Type B pancreatic cell (in vitro differentiated cells): ENCODE data around the gene SLC16A4. TPM values are rescaled to one million over a fixed set of nuclear protein-coding genes. Genes with fewer than 3 reads are reported as not detected.

ENCODE experiments used
- DNase-seq: peaks from one replicate; pipeline ENCODE4 v3.0.0; 2021; ENCODE audit warnings: mixed read lengths; ENCODE audit not compliant: unreplicated experiment; ENCODE audit errors: extremely low spot score
- H3K27ac Mint-ChIP-seq: 2 replicates; pipeline ENCODE4 v1.8.0; 2021; ENCODE audit warnings: mild to moderate bottlenecking, mixed read lengths
- H3K27me3 Mint-ChIP-seq: 2 replicates; pipeline ENCODE4 v1.8.0; 2021; ENCODE audit warnings: mixed read lengths
- H3K36me3 Mint-ChIP-seq: 2 replicates; pipeline ENCODE4 v1.8.0; 2021; ENCODE audit warnings: mixed read lengths
- H3K4me1 Mint-ChIP-seq: one replicate; pipeline ENCODE4 v1.8.0; 2021; ENCODE audit warnings: mixed read lengths; ENCODE audit not compliant: unreplicated experiment
- H3K4me3 Mint-ChIP-seq: 2 replicates; pipeline ENCODE4 v1.8.0; 2021; ENCODE audit warnings: mild to moderate bottlenecking, mixed read lengths
- H3K9me3 Mint-ChIP-seq: 2 replicates; pipeline ENCODE4 v1.8.0; 2021; ENCODE audit warnings: mixed read lengths
- total RNA-seq: library from RNA; stranded (reverse); gene quantifications from 2 replicates; pipeline ENCODE4 v1.2.1, GENCODE V29; 2021; ENCODE audit warnings: low replicate concordance
- TF ChIP-seq, protein P1 (sequence below): fragments of 200-600 bp; sonication (generic); conservative IDR thresholded peaks from 2 replicates; pipeline ENCODE4 v1.5.0; 2021; ENCODE audit warnings: antibody characterized with exemption, mild to moderate bottlenecking

The SLC16A4 gene
- total RNA-seq, 1 donor from 2014 or later, result 2.0 TPM

DNA sequence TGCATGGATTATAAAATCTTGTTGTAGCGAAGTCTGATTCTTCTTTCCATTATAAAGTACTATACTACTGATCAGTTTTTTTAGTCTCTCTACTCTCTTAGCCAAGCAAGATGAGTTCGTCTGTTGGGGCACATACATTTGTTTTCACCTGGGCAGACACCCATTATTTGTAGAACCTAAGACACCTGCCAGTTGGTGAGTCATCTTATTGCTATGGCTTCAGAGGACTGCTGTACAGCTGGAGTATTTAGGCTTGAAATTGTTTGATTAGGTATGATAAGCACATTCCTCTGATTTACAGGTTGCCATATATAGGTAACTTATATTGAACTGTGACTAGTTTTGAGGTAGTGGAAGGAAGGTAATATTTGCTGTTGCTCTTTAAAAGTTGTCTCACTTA lies 34.4 kb downstream of the SLC16A4 start:
- H3K9me3 Mint-ChIP-seq, result no peaks in the 10 kb centered on the region
- no peak overlapping the region for H3K4me3 Mint-ChIP-seq
- H3K4me1 Mint-ChIP-seq, result peaks cover 17% of the 10 kb centered on the region
- H3K27me3 Mint-ChIP-seq, result no peaks in the 10 kb centered on the region
- peaks cover 32% of the 10 kb centered on the region for H3K36me3 Mint-ChIP-seq
- TF ChIP-seq, protein P1, sequence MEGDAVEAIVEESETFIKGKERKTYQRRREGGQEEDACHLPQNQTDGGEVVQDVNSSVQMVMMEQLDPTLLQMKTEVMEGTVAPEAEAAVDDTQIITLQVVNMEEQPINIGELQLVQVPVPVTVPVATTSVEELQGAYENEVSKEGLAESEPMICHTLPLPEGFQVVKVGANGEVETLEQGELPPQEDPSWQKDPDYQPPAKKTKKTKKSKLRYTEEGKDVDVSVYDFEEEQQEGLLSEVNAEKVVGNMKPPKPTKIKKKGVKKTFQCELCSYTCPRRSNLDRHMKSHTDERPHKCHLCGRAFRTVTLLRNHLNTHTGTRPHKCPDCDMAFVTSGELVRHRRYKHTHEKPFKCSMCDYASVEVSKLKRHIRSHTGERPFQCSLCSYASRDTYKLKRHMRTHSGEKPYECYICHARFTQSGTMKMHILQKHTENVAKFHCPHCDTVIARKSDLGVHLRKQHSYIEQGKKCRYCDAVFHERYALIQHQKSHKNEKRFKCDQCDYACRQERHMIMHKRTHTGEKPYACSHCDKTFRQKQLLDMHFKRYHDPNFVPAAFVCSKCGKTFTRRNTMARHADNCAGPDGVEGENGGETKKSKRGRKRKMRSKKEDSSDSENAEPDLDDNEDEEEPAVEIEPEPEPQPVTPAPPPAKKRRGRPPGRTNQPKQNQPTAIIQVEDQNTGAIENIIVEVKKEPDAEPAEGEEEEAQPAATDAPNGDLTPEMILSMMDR, result no peak
- no peak for DNase-seq
- peak overlapping the region; percentile 36 for H3K27ac Mint-ChIP-seq

DNA sequence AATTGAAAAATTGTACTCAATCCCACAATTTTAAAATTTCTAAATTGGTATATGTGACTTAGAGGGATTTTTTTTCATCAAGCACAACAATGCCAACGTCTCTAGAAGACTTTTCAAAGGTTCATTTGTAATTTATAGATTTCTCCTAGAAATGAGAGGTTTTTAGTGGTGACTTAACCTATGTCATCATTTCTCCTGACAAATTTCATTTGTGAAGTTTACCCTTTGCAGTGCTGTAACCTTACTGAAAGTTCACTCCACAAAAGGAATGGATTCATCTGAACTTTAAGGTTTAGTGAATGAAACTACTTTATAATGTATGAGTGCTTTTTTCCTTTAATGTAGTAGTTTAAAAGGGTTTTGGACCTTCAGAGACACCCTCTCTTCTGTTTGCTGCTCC lies 35.5 kb downstream of the SLC16A4 start:
- TF ChIP-seq, protein P1, result no peak
- Mint-ChIP-seq H3K27me3 (no peaks in the 10 kb centered on the region), H3K27ac (no peak overlapping the region), H3K4me1 (peaks cover 23% of the 10 kb centered on the region), H3K4me3 (no peak overlapping the region), H3K36me3 (peaks cover 27% of the 10 kb centered on the region), H3K9me3 (no peaks in the 10 kb centered on the region)
- DNase-seq, result no peak

DNA sequence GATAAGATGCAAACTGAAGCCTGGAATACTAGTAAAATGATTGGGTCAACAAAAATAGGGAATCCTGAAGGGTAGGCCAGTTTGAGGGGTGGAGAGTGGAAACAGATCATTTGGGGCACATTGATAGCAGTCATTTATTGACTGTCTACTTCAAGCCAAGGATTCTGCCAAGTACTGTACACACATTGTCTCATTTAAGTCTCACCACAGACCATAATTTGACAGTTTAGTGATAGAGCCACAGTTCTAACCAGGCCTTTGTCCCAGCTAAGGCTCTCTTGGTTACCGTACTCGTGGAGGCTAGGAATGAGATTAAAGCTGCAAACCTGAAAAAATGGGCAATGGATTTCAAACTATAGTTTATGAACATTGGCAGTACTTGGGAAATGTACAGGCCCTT lies 40.5 kb downstream of the SLC16A4 start:
- Mint-ChIP-seq H3K27me3 (no peaks in the 10 kb centered on the region), H3K4me1 (peaks cover 60% of the 10 kb centered on the region), H3K9me3 (no peaks in the 10 kb centered on the region), H3K36me3 (peaks cover 23% of the 10 kb centered on the region), H3K4me3 (peak overlapping the region; percentile 8), H3K27ac (no peak overlapping the region)
- no peak for DNase-seq
- TF ChIP-seq, protein P1, result no peak

DNA sequence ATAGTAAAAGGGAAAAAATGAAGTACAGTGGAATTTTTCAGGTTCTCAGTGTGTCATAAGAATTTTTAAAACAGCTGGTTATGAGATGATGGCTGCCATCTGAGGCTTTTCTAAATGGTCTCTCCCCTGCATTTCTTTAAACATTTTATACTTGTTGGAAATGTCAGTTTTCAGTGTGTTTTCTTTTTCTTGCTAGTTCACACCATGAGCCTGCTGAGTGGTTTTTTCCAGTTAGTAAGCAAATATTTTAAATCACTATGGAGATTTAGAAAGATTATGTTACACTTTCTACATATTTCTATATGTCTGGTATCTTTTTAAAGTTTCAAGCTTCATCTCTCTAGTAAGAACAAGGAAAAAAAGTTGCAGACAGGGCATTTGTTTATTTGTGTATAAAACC lies 42.1 kb downstream of the SLC16A4 start:
- Mint-ChIP-seq H3K36me3 (peaks cover 27% of the 10 kb centered on the region), H3K27me3 (no peaks in the 10 kb centered on the region), H3K4me3 (peak overlapping the region; percentile 54), H3K27ac (peak overlapping the region; percentile 63), H3K4me1 (peaks cover 67% of the 10 kb centered on the region), H3K9me3 (no peaks in the 10 kb centered on the region)
- no peak for DNase-seq
- TF ChIP-seq, protein P1, result no peak

DNA sequence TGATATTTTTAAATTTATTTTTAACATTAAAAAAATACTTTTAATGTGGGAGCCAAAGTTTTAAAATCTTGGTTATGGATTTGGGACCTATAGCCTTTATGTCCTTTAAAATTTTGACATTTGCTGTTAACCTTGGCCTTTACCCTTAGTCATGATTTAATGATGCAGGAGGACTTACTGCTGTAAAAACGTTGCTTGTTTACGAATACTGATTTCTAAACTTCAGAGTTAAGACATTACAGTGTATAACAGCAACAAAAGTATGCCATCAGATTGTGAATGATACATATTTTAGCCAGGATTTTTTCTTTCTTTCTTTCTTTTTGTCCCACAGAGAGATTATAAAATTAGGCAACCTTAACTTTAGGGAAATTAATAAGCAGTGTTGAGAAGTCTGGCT lies 42.8 kb downstream of the SLC16A4 start:
- TF ChIP-seq, protein P1, result no peak
- Mint-ChIP-seq H3K4me3 (peak overlapping the region; percentile 43), H3K36me3 (peaks cover 27% of the 10 kb centered on the region), H3K9me3 (no peaks in the 10 kb centered on the region), H3K27me3 (no peaks in the 10 kb centered on the region), H3K4me1 (peaks cover 70% of the 10 kb centered on the region), H3K27ac (no peak overlapping the region)
- DNase-seq, result no peak
